ENCODE data around the gene AP2M1.
"Not testable (repeated sequence)": the region's sequence is repeated elsewhere in the genome, so short reads cannot be mapped to it uniquely, and the experiment has no call there.

AP2M1 gene

GRCh38 chr3:184174646-184175492 is at the start of gene AP2M1:
TSS of gene AP2M1 (plus strand) at chr3:184174855. CDS start at chr3:184176994, 2,139 bp downstream.
- DNase-seq, result peak; percentile 99 to 100

GRCh38 chr3:184126006-184126405 is 48.6 kb upstream of the AP2M1 start:
- DNase-seq, result no peak

GRCh38 chr3:184129012-184129411 is 45.6 kb upstream of the AP2M1 start:
- peak; percentile 31 to 57 for DNase-seq

- DNase-seq, result no peak
Measured at GRCh38 chr3:184132945-184133344, 41.7 kb upstream of the AP2M1 start.

GRCh38 chr3:184133840-184134745 is 40.6 kb upstream of the AP2M1 start:
- peak; percentile 81 to 82 for DNase-seq

GRCh38 chr3:184134746-184135148 is 39.9 kb upstream of the AP2M1 start:
- peak in 1 of 2 experiments; percentile 38 for DNase-seq

- DNase-seq, result peak; percentile 93 to 95
Measured at GRCh38 chr3:184135149-184135910, 39.3 kb upstream of the AP2M1 start, which contains the start of gene EIF2B5. TSS of gene EIF2B5 (plus strand) at chr3:184135358. CDS start at chr3:184135386, 28 bp downstream.

- DNase-seq, result no peak
Measured at GRCh38 chr3:184135911-184136260, 38.8 kb upstream of the AP2M1 start.

- no peak for DNase-seq
Measured at GRCh38 chr3:184140436-184140835, 34.2 kb upstream of the AP2M1 start.

- no peak for DNase-seq
Measured at GRCh38 chr3:184142199-184142598, 32.5 kb upstream of the AP2M1 start.

- DNase-seq, result no peak
Measured at GRCh38 chr3:184143327-184143726, 31.3 kb upstream of the AP2M1 start.

GRCh38 chr3:184144505-184144904 is 30.1 kb upstream of the AP2M1 start:
- DNase-seq, result no peak

GRCh38 chr3:184145111-184145524 is 29.5 kb upstream of the AP2M1 start:
- no peak for DNase-seq

GRCh38 chr3:184145751-184146270 is 28.8 kb upstream of the AP2M1 start:
- no peak for DNase-seq

GRCh38 chr3:184148076-184148475 is 26.6 kb upstream of the AP2M1 start:
- DNase-seq, result no peak

GRCh38 chr3:184149123-184149522 is 25.5 kb upstream of the AP2M1 start:
- DNase-seq, result no peak

GRCh38 chr3:184149770-184150169 is 24.9 kb upstream of the AP2M1 start:
- not testable (repeated sequence) for DNase-seq

- DNase-seq, result peak; percentile 21 to 40
Measured at GRCh38 chr3:184154885-184155643, 19.6 kb upstream of the AP2M1 start, which contains the start of gene DVL3. TSS of gene DVL3 (plus strand) at chr3:184155377. CDS start at chr3:184155636, 259 bp downstream.

GRCh38 chr3:184155644-184156521 is 18.8 kb upstream of the AP2M1 start:
- DNase-seq, result peak in 1 of 2 experiments; percentile 18

GRCh38 chr3:184156522-184156955 is 18.1 kb upstream of the AP2M1 start:
- no peak for DNase-seq

Measured in AML-193 (cell line).